Stimulated activated naive B cell treated with anti-CD40 and anti-IgM and Interleukin-4, amounts not matched to agents 10 μg/mL and 1 μg/mL and 100 μg/mL, for 72 hours (primary cell): ENCODE measurements around the gene UBTD1.
A peak's percentile ranks its signal among the peaks of the same experiment; 100 is the strongest.

Experiments
- ATAC-seq, 2 donors: fragments of 150-1000 bp; cut with Tn5 transposase; replicated peaks; 2 replicates each; pipeline ENCODE4 v1.10.0; 2021; ENCODE audit warnings: moderate library complexity in 1 of 2
- DNase-seq: peaks from one replicate; pipeline ENCODE4 v3.0.0; 2021
- H3K27ac Mint-ChIP-seq: one replicate; pipeline ENCODE4 v1.8.0; 2022; ENCODE audit warnings: mild to moderate bottlenecking, mixed read lengths
- H3K27me3 Mint-ChIP-seq, 2 donors: one replicate each; pipeline ENCODE4 v1.8.0; 2022; ENCODE audit warnings: mixed read lengths in 2 of 2
- H3K36me3 Mint-ChIP-seq, 2 donors: one replicate each; pipeline ENCODE4 v1.8.0; 2022; ENCODE audit warnings: mixed read lengths in 2 of 2, mild to moderate bottlenecking in 1 of 2
- H3K4me1 Mint-ChIP-seq, 2 donors: one replicate each; pipeline ENCODE4 v1.8.0; 2022; ENCODE audit warnings: mixed read lengths in 2 of 2, mild to moderate bottlenecking in 1 of 2
- H3K4me3 Mint-ChIP-seq, 2 donors: one replicate each; pipeline ENCODE4 v1.8.0; 2022; ENCODE audit warnings: mild to moderate bottlenecking in 2 of 2, mixed read lengths in 2 of 2, moderate library complexity in 1 of 2
- H3K9me3 Mint-ChIP-seq, 2 donors: one replicate each; pipeline ENCODE4 v1.8.0; 2022; ENCODE audit warnings: mixed read lengths in 2 of 2, mild to moderate bottlenecking in 1 of 2

UBTD1 gene

GRCh38 chr10:97596101-97597082 lies 97.7 kb downstream of the UBTD1 start:
- Mint-ChIP-seq H3K27me3 (no peaks in the 10 kb centered on the region), H3K4me1 (no peaks in the 10 kb centered on the region), H3K4me3 (no peak overlapping the region), H3K9me3 (no peaks in the 10 kb centered on the region), H3K36me3 (no peaks in the 10 kb centered on the region), H3K27ac (peak overlapping the region; percentile 43)
- DNase-seq (no peak), ATAC-seq (no peak)

- H3K4me3 Mint-ChIP-seq, result no peak overlapping the region
- H3K9me3 Mint-ChIP-seq, result no peaks in the 10 kb centered on the region
- no peaks in the 10 kb centered on the region for H3K27me3 Mint-ChIP-seq
- H3K4me1 Mint-ChIP-seq, result no peaks in the 10 kb centered on the region
- no peaks in the 10 kb centered on the region for H3K36me3 Mint-ChIP-seq
- no peak for DNase-seq
- no peak overlapping the region for H3K27ac Mint-ChIP-seq
- no peak for ATAC-seq
These were observed 99.1 kb downstream of the UBTD1 start for GRCh38 chr10:97597778-97598177.

- H3K36me3 Mint-ChIP-seq, result no peaks in the 10 kb centered on the region
- H3K9me3 Mint-ChIP-seq, result no peaks in the 10 kb centered on the region
- H3K4me3 Mint-ChIP-seq, result no peak overlapping the region
- no peaks in the 10 kb centered on the region for H3K4me1 Mint-ChIP-seq
- no peak for ATAC-seq
- H3K27me3 Mint-ChIP-seq, result no peaks in the 10 kb centered on the region
- no peak overlapping the region for H3K27ac Mint-ChIP-seq
- no peak for DNase-seq
These were observed 99.9 kb downstream of the UBTD1 start for GRCh38 chr10:97598407-97599271.

- H3K27ac Mint-ChIP-seq, result no peak overlapping the region
These were observed 100.5 kb downstream of the UBTD1 start for GRCh38 chr10:97599272-97599619.

GRCh38 chr10:97600616-97601015 lies 101.9 kb downstream of the UBTD1 start:
- DNase-seq (no peak), ATAC-seq (no peak)
- Mint-ChIP-seq H3K36me3 (no peaks in the 10 kb centered on the region), H3K27me3 (no peaks in the 10 kb centered on the region), H3K4me1 (no peaks in the 10 kb centered on the region), H3K4me3 (no peak overlapping the region), H3K27ac (no peak overlapping the region), H3K9me3 (no peaks in the 10 kb centered on the region)

More at GRCh38 chr10:97599272-97599619, 100.5 kb downstream of the UBTD1 start:
- Mint-ChIP-seq H3K4me3 (no peak overlapping the region), H3K36me3 (no peaks in the 10 kb centered on the region), H3K9me3 (no peaks in the 10 kb centered on the region), H3K27me3 (no peaks in the 10 kb centered on the region), H3K4me1 (no peaks in the 10 kb centered on the region)
- ATAC-seq (no peak), DNase-seq (no peak)

GRCh38 chr10:97601268-97602215 lies 102.8 kb downstream of the UBTD1 start:
- no peaks in the 10 kb centered on the region for H3K4me1 Mint-ChIP-seq
- H3K9me3 Mint-ChIP-seq, result no peaks in the 10 kb centered on the region
- no peak overlapping the region for H3K27ac Mint-ChIP-seq
- no peaks in the 10 kb centered on the region for H3K27me3 Mint-ChIP-seq
- DNase-seq, result no peak
- H3K4me3 Mint-ChIP-seq, result no peak overlapping the region
- ATAC-seq, result no peak
- H3K36me3 Mint-ChIP-seq, result no peaks in the 10 kb centered on the region

- Mint-ChIP-seq H3K36me3 (no peaks in the 10 kb centered on the region), H3K27me3 (no peaks in the 10 kb centered on the region), H3K9me3 (no peaks in the 10 kb centered on the region), H3K4me1 (no peaks in the 10 kb centered on the region), H3K4me3 (no peak overlapping the region), H3K27ac (no peak overlapping the region)
- no peak for DNase-seq
- ATAC-seq, result no peak
These were observed 108.4 kb downstream of the UBTD1 start for GRCh38 chr10:97607095-97607636.

- ATAC-seq (no peak), DNase-seq (no peak)
- no peaks in the 10 kb centered on the region for H3K27me3 Mint-ChIP-seq
- no peak overlapping the region for H3K4me3 Mint-ChIP-seq
- H3K36me3 Mint-ChIP-seq, result no peaks in the 10 kb centered on the region
- no peaks in the 10 kb centered on the region for H3K9me3 Mint-ChIP-seq
- H3K4me1 Mint-ChIP-seq, result no peaks in the 10 kb centered on the region
- no peak overlapping the region for H3K27ac Mint-ChIP-seq
These were observed 110.4 kb downstream of the UBTD1 start for GRCh38 chr10:97608991-97609561.

- no peak for DNase-seq
- Mint-ChIP-seq H3K9me3 (no peaks in the 10 kb centered on the region), H3K4me3 (no peak overlapping the region), H3K4me1 (no peaks in the 10 kb centered on the region), H3K36me3 (no peaks in the 10 kb centered on the region), H3K27me3 (no peaks in the 10 kb centered on the region), H3K27ac (no peak overlapping the region)
- no peak for ATAC-seq
These were observed 112.7 kb downstream of the UBTD1 start for GRCh38 chr10:97611473-97611872.

- H3K27ac Mint-ChIP-seq, result no peak overlapping the region
- peak in 1 of 2 donors; percentile 33 for ATAC-seq
- H3K36me3 Mint-ChIP-seq, result no peaks in the 10 kb centered on the region
- H3K4me3 Mint-ChIP-seq, result no peak overlapping the region
- no peak for DNase-seq
- H3K27me3 Mint-ChIP-seq, result no peaks in the 10 kb centered on the region
- H3K9me3 Mint-ChIP-seq, result no peaks in the 10 kb centered on the region
- H3K4me1 Mint-ChIP-seq, result no peaks in the 10 kb centered on the region
These were observed 113.7 kb downstream of the UBTD1 start for GRCh38 chr10:97612386-97612785.

GRCh38 chr10:97618285-97618684 lies 119.6 kb downstream of the UBTD1 start:
- H3K4me1 Mint-ChIP-seq, result no peaks in the 10 kb centered on the region
- DNase-seq (no peak), ATAC-seq (no peak)
- no peaks in the 10 kb centered on the region for H3K9me3 Mint-ChIP-seq
- no peaks in the 10 kb centered on the region for H3K36me3 Mint-ChIP-seq
- H3K27ac Mint-ChIP-seq, result no peak overlapping the region
- H3K27me3 Mint-ChIP-seq, result no peaks in the 10 kb centered on the region
- no peak overlapping the region for H3K4me3 Mint-ChIP-seq

- H3K27ac Mint-ChIP-seq, result no peak overlapping the region
- no peak for DNase-seq
- ATAC-seq, result no peak
These were observed 120.0 kb downstream of the UBTD1 start for GRCh38 chr10:97618733-97619132.

More at GRCh38 chr10:97618733-97619132, 120.0 kb downstream of the UBTD1 start:
- no peaks in the 10 kb centered on the region for H3K9me3 Mint-ChIP-seq
- H3K27me3 Mint-ChIP-seq, result no peaks in the 10 kb centered on the region
- no peaks in the 10 kb centered on the region for H3K4me1 Mint-ChIP-seq
- no peaks in the 10 kb centered on the region for H3K36me3 Mint-ChIP-seq
- no peak overlapping the region for H3K4me3 Mint-ChIP-seq
